ENCODE data around the gene BCAR3. TPM values are rescaled to one million over a fixed set of nuclear protein-coding genes. Genes with fewer than 3 reads are reported as not detected.
A peak's percentile ranks its signal among the peaks of the same experiment; 100 is the strongest.

Gene BCAR3
- total RNA-seq, 2 donors from 2014 or later, result 10.4 to 17.5 TPM

- intact Hi-C loops (cut with DNase I), result no loop called here
- DNase-seq (ENCODE audit: low spot score), result no peak
These were observed 72.1 kb downstream of the BCAR3 start for GRCh38 chr1:93609536-93609935.

GRCh38 chr1:93608187-93609109, 73.2 kb downstream of the BCAR3 start:
- intact Hi-C loops (cut with DNase I), result no loop called here
- DNase-seq (ENCODE audit: low spot score), result no peak

GRCh38 chr1:93607814-93608186, 73.8 kb downstream of the BCAR3 start:
- peak; percentile 54 for DNase-seq (ENCODE audit: low spot score)
- intact Hi-C loops (cut with DNase I), result no loop called here

GRCh38 chr1:93605812-93606512, 75.7 kb downstream of the BCAR3 start:
- DNase-seq (ENCODE audit: low spot score), result no peak

GRCh38 chr1:93605026-93605568, 76.5 kb downstream of the BCAR3 start:
- intact Hi-C loops (cut with DNase I), result no loop called here

More at GRCh38 chr1:93605812-93606512, 75.7 kb downstream of the BCAR3 start:
- intact Hi-C loops (cut with DNase I), result no loop called here

GRCh38 chr1:93604411-93604810, 77.2 kb downstream of the BCAR3 start:
- DNase-seq (ENCODE audit: low spot score), result no peak
- intact Hi-C loops (cut with DNase I), result no loop called here

More at GRCh38 chr1:93605026-93605568, 76.5 kb downstream of the BCAR3 start:
- DNase-seq (ENCODE audit: low spot score), result no peak

GRCh38 chr1:93603601-93604000, 78.0 kb downstream of the BCAR3 start:
- intact Hi-C loops (cut with DNase I), result no loop called here
- no peak for DNase-seq (ENCODE audit: low spot score)

- DNase-seq (ENCODE audit: low spot score), result no peak
- intact Hi-C loops (cut with DNase I), result no loop called here
These were observed 78.5 kb downstream of the BCAR3 start for GRCh38 chr1:93603106-93603505.

- peak; percentile 58 for DNase-seq (ENCODE audit: low spot score)
- intact Hi-C loops (cut with DNase I), result no loop called here
These were observed 79.5 kb downstream of the BCAR3 start for GRCh38 chr1:93602101-93602500.

GRCh38 chr1:93601686-93602085, 80.0 kb downstream of the BCAR3 start:
- intact Hi-C loops (cut with DNase I), result no loop called here
- DNase-seq (ENCODE audit: low spot score), result no peak

- peak; percentile 62 for DNase-seq (ENCODE audit: low spot score)
- intact Hi-C loops (cut with DNase I), result no loop called here
These were observed 81.0 kb downstream of the BCAR3 start for GRCh38 chr1:93600663-93601062.

GRCh38 chr1:93599479-93599878, 82.2 kb downstream of the BCAR3 start:
- intact Hi-C loops (cut with DNase I), result loop anchor here in 1 of 2 donors (10.0 kb wide), 1 partner anchor 155 kb away; the partner anchor contains the start of gene FNBP1L
- no peak for DNase-seq (ENCODE audit: low spot score)

- DNase-seq (ENCODE audit: low spot score), result peak; percentile 50
- intact Hi-C loops (cut with DNase I), result loop anchor here in 1 of 2 donors (10.0 kb wide), 1 partner anchor 154 kb away; the partner anchor contains the start of gene FNBP1L
These were observed 82.7 kb downstream of the BCAR3 start for GRCh38 chr1:93598861-93599439.

GRCh38 chr1:93598396-93598795, 83.2 kb downstream of the BCAR3 start:
- intact Hi-C loops (cut with DNase I), result loop anchor here in 1 of 2 donors (10.0 kb wide), 1 partner anchor 154 kb away; the partner anchor contains the start of gene FNBP1L
- peak; percentile 35 for DNase-seq (ENCODE audit: low spot score)

GRCh38 chr1:93597709-93598108, 83.9 kb downstream of the BCAR3 start:
- DNase-seq (ENCODE audit: low spot score), result peak; percentile 74
- intact Hi-C loops (cut with DNase I), result loop anchor here in 1 of 2 donors (10.0 kb wide), 1 partner anchor 153 kb away; the partner anchor contains the start of gene FNBP1L

- intact Hi-C loops (cut with DNase I), result loop anchor here in 1 of 2 donors (10.0 kb wide), 1 partner anchor 152 kb away; the partner anchor contains the start of gene FNBP1L
- no peak for DNase-seq (ENCODE audit: low spot score)
These were observed 85.1 kb downstream of the BCAR3 start for GRCh38 chr1:93596329-93597089.

GRCh38 chr1:93595743-93596142, 85.9 kb downstream of the BCAR3 start:
- intact Hi-C loops (cut with DNase I), result loop anchor here in 1 of 2 donors (10.0 kb wide), 1 partner anchor 151 kb away; the partner anchor contains the start of gene FNBP1L

GRCh38 chr1:93595266-93595665, 86.4 kb downstream of the BCAR3 start:
- intact Hi-C loops (cut with DNase I), result loop anchor here in 1 of 2 donors (10.0 kb wide), 1 partner anchor 150 kb away; the partner anchor contains the start of gene FNBP1L
- DNase-seq (ENCODE audit: low spot score), result peak; percentile 47

More at GRCh38 chr1:93595743-93596142, 85.9 kb downstream of the BCAR3 start:
- DNase-seq (ENCODE audit: low spot score), result no peak

All from posterior vena cava (tissue), 2 donors.